GM18511 (cell line): ENCODE data around the gene RABGAP1.

Experiments
- ATAC-seq: cut with Tn5 transposase; IDR thresholded peaks from one replicate; pipeline ENCODE4 v1.9.1; 2021; ENCODE audit warnings: mild to moderate bottlenecking, moderate library complexity; ENCODE audit not compliant: unreplicated experiment

The RABGAP1 gene

DNA sequence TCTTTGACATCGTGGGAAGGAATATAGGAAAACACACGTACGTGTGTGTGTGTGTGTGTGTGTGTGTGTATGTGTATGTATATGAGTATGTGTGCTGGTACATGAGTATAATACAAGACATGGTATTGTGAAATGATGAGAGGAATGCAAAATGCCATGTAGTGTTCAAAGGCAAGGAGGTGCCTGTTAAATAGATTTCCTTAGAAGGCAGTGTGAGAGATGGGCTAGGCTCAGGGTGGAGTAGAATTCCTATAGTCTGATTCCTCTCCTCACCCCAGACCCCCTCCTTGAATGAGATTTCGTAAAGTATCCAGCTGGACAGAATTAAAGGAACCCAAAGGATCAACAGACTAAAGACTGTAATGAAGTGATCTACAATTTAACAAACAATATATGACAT lies 103.8 kb downstream of the RABGAP1 start:
- no peak for ATAC-seq

DNA sequence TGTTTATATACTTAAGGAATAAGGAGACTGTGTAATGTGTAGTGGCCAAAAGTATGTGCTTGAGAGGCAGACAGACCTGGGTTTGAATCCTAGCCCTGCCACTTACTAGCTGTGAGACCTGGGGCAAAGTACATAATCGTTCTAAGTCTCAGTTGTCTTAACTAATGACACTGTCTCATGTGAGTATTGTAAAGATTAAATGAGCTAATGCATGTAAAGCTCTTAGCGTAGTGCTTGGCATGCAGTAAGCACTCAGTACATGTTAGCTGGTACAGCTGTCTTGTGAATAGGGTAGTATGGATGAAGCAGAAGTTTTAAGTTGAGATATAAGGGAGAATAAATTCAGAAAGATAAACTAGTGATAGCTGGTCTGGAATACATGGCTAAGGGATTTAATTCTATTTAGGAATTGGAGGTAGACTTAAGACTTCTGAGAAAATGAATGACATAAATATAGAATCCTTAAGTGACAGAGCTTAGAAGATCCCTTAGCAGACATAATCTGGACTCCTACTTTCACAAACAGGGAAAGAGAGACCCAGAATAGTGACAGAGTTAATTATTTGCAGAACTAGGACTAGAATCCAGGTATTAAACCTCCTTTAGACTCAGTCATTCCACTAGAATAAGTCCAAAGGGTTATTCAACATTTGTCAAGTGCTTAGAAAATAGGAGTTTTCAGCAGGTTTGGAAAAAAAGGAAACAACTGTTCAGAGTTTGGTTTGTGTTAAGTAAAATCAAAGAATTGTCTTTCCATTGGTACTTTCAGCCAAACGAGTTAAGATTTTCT lies 105.8 kb downstream of the RABGAP1 start:
- no peak for ATAC-seq

DNA sequence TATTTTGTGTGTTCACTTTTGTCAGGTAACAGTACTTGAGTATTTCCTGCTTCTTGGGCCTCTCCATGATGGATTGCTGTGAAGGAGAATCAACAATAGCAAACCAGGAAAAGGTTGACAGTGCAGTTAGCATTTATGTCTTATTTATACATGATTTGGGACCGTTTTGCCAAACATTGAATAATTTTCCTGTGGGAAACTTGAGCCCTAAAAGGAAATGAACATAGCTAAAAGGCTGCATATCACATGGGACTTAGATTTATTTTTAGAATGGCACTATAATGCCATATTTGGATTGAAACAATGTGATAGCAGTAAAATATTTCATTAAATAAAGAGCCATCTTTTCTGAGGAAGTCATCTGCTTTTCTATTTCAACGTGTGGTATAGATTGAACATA lies 107.9 kb downstream of the RABGAP1 start:
- ATAC-seq = no peak

DNA sequence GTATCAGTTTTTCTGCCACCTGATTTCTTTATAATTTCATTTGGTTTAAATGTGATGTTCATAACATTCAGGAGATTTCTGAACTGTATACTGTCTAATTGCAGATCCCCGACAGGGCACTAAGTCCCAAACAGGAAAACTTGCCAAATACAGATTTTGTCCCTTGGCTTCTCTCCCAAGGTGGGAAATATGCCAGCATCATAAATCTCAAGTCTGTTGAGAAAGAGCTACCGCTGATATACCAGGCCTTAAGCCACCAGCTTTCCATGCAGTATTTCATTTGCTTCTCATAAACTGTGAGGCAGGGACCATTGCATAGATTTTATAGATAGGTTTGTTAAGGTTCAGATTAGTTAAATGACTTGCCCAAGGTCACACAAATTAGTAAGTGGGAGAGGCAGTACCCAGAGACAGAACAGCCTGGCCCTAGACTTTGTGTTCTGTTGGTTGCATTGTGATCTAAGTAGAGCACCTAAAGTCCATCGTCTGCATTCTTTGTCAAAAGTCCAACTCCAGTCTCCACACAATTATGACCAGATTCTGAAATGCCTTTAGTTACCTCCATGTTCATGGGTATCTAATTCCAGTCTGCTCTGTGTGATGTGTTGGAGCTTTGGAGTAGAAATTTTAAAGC lies 108.9 kb downstream of the RABGAP1 start:
- no peak for ATAC-seq

DNA sequence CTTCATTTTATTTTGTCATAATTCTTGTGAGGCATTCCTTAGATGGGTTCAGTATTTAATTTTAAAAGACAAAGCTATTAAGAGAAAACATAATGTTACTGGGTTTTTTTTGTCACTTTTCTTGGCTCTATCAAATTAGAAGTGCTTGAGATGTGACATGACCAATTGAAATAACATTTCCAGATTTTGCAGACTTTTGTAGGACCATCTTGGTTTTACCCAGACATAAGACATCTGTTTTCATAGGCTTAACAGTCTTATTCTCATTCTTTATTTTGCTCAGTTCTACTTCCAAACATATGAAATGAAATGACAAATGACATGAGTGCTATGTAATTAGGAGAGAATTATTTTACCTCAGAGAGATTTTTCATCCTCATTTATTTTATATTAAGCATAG lies 112.2 kb downstream of the RABGAP1 start:
- no peak for ATAC-seq

DNA sequence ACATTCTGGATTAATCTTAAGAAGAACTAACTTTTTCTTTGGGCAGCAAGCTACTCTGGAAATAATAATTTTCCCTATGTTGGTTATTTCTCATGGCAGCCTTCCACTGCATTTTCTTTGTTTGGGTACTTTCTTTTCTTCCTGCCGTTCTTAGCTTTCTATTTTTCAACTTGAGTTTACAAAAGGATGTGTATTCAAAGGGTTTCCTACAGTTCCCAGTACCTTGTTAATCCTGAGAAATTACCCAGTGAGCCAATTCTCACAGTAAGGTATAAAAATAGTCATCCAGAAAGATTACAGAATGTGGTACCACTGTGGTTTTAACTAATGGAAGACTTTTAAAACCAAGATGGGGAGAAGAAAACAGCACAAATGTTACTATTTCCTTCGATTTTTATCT lies 112.9 kb downstream of the RABGAP1 start:
- no peak for ATAC-seq

DNA sequence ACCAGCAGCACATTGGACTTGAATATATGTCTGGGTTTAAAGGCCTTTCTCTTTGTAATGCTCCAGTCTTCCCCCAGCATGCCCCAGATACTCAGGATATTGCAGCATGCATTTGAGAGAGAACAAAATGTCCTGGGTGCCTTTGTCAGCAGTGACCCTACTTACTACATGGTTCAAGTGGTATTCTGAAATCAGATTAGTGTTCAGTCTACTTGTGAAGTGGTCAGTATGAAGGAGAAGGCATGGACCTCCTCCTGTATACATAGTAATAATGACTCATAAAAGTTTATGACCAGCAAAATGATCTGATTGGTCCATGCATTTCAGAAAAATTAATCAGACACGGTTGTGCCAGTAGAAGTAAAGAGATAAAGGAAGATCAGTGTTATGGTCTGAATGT lies 118.0 kb downstream of the RABGAP1 start:
- no peak for ATAC-seq

DNA sequence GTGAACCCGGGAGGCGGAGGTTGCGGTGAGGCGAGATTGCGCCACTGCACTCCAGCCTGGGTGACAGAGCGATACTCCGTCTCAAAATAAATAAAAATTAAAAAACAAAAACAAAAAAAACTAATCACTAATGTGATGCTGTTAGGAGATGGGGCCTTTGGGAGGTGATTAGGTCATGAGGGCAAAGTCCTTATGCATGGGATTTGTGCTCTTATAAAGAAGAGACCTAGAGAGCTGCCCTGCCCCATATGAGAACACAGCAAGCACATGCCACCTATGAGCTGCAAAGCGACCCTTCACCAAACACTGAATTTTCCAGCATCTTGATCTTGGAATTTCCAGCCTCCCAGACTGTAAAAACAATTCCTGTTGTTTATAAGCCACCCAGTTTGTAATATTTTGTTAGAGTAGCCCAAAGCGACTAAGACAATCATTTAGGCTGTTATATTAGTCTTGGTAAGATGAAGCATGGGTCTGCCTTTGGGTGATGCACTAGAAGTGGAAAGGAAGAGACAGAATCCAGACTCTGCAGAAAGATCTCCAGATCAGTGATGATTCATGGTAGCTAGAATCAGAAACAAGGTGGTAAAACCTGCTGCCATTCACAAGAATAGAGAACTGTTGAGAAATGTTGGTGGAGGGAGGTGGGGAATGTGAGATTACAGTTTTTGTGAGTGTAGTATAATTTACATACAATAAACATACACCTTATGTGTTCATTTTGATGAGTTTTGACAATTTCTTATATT lies 118.8 kb downstream of the RABGAP1 start:
- no peak for ATAC-seq

DNA sequence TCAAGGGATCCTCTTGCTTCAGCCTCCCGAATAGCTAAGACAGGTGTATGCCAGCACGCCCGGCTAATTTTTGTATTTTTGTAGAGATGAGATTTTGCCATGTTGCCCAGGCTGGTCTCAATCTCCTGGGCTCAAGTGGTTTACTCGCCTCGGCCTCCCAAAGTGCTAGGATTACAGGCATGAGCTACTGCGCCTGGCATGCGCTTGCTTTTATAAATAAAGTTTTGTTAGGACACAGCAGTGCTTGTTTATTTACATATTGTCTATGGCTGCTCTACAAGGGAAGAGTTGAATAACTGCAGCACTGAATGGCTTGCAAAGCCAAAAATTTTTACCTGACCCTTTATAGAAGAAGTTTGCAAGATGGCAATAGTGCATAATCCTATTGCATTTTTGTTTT lies 120.4 kb downstream of the RABGAP1 start:
- ATAC-seq = no peak

DNA sequence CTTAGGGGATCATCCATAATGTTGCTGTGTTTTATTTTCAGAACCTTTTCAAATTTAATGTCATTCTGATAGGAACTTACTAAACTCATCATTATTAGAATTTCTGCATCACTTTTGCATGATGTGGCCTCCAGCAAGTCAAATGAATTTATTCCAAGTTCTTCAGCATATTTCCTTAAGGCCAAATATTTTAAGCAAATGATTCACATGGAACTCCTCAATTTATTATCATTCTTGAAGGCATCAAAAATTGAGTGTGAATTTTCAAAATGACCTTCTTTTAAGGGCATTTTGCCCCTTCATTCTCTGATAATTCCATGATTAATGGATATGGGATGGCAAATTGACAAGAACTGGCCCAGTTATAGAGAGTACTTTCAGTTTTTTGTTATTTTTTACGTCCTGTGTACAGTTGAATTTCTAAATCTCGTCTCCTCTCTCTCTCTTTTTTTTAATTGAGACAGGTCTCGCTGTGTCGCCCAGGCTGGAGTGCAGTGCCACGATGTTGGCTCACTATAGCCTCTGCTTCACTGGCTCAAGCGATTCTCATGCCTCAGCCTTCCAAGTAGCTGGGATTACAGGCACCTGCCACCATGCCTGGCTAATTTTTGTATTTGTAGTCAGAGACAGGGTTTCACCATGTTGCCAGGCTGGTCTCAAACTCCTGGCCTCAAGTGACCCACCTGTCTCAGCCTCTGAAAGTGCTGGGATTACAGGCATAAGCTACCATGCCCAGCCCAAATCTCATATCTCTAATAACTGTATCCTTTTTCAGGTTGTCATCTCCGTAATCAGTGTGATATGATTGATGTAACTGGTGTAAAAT lies 121.7 kb downstream of the RABGAP1 start:
- no peak for ATAC-seq

DNA sequence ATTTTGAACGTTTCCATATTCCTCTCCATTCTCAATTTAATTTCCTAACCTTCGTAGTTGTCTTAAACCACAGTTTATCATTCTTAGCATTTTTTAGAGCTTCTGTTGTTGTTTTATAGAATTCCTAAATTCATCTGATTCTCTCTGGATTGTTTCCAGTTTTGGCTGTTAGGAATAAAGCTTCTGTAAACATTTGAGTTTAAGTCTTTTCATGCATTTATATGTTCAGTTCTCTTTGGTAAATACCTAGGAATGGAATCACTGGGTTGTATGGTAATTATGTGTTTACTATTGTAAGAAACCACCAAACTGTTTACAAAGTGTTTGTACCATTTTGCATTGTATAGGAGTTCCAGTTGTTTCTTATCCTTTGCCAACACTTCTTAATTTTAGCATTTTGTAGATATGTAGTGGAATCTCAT lies 122.4 kb downstream of the RABGAP1 start:
- no peak for ATAC-seq

DNA sequence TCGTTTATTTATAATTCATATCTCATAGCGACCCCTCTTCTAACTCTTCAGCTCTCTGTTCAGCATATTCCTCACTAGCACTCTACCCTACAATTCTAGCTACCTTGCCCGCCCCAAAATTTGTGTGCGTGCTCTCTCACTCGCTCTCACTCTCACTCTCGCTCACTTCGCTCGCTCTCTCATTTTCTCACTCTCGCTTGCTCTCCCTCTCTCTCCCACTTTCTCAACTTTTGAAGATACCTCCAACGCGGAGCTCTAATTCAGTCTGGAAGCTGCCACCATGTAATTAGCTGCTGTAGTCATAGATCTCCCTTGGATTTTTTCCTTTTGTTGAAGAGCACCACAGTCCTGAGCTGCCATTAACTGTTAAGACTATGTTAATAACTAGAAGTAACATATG lies 123.1 kb downstream of the RABGAP1 start:
- no peak for ATAC-seq

DNA sequence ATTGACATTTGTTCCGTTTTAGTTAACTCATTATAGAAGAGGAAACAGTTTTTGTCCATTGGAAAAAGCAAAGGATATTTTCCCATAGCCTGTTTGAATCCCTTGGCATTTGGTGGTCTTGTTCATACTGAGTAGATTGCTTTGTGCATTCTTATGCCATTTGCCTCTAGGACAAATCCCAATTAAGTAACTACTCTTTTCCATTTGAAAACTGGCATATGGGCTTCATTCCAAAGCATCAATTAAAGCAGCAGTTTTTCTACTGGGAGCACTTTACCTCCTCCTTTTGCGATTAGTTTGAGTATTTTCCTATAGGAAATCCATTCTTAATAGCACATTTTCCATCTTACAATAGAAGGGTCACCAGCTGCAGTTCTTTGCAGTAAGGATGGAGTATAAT lies 123.9 kb downstream of the RABGAP1 start:
- ATAC-seq = no peak

DNA sequence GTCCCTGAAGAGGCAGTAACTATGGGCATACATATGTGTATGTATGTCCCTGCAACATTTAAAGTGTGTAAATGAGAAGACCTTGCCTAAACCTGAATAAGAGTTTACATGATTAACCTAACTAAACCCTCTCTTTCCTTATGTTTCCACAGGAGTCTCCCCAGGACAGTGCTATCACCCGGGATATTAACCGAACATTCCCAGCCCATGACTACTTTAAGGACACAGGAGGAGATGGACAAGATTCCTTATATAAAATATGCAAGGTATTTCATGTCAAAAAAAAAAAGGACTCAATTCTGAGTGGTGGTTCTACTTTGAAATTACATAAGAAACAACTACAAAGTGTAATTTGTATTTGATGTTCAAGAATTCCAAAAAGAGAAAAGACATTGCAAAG lies 124.4 kb downstream of the RABGAP1 start:
- no peak for ATAC-seq

DNA sequence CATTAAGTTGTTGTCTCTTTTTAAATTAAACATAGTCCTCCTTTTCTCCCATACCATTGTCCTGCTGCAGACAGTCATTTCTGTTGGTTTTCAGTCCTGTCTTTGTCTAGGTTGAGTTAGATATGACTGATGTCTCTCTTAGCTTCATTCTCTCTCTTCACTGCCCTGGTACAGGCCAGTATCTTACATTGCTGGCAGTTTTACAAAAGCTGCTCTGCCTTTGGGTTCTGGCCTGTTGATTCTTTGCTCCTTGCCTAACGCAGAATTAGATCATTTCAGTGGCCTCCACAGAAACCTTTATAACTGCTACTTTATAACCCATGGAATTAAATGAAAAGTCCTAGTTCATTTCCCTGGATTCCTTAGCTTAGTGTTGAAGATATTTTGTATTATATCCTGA lies 126.3 kb downstream of the RABGAP1 start:
- ATAC-seq = no peak

DNA sequence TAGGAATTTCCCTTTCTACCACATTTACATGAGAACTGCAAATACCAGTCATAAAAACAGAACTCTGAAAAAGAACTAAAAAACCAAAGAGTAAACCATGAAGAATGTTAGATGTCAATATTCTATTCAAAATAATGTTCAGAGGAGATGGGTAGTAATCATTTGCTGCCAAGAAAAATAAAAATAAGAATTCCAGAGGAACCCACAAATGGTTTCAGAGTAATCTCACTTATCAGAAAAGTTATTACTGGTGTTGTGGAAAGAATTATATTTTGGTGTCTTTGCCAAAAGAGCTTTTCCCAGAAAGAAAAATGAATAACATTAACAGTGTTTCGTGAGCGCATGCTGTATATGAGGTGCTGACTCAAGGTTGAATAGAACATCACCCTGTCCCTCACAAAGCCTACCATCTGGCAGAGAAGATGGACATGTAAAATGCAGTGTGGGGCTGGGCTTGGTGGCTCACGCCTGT lies 128.2 kb downstream of the RABGAP1 start:
- ATAC-seq = no peak

DNA sequence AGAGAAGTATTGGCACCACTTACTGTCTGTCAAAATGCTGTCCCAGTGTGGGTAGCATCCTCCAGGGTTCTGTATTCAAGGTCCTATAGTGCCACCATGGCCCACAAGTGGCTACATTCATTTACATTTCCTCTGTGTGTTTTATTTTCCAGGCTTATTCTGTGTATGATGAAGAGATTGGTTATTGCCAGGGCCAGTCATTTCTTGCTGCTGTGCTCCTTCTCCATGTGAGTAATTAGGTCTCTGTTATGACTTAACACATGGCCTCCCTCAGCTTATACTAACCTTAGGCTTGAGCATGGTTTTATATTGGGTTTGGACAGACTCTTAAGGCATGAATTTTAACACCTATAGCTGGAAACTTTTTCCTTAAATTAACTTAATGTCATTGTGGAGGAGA lies 129.4 kb downstream of the RABGAP1 start:
- no peak for ATAC-seq

DNA sequence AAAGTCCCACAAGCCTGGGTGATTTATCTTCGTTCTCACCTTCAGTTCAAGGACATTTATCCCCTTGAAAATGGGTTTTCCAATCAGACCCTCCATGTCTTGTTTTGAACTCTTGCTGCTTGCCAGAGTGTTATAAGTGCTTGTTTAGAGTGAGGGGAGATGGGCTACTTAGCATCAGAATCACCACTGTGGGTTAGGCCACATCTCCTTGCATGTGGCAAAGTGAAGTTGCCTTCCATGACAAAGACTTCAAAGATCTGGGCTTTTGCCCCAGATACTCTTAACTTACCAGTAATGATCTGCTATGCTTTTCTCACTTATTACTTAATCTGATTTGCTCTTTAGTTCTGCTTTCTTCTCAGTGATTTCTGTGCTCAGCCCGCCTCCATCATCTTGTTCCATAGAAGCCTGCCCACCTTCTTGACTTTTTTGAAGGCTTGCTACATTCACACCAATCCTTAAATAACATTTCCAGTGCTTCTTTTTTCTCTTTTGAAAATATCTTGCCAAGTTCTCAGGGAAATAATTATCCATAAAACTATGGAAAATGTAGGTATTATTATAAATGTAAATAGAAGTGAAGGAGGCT lies 131.7 kb downstream of the RABGAP1 start:
- no peak for ATAC-seq

DNA sequence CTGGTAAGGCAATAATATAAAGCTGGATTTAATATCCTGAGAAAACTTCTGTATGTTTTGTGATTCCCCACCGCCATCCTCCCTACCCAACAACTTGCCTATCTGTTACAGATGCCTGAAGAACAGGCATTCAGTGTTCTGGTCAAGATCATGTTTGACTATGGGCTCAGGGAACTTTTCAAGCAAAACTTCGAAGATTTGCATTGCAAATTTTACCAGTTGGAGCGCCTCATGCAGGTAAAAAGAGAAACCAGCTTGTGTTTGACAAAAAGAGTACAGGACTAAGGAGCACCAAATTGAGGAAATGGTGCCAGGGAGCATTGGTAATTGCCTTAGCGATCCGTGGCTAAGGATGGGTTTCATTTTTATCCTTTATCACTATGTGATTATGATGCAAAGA lies 132.6 kb downstream of the RABGAP1 start:
- no peak for ATAC-seq

DNA sequence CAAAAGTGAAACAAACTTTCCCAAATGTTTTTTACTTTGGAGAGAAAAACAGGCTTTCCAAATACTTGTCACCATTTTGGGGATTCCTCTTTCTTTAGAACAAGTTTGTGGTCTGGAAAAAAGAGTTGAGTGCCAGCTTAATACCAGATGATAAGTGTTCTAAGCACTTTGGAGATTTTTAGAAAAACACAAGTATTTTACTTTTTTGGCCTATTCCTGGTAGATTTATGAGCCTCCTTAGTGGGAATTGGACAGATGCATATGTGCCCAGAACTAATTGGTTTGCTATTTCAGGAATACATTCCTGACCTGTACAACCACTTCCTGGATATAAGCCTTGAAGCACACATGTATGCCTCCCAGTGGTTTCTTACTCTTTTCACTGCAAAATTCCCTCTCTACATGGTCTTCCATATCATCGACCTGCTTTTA lies 133.2 kb downstream of the RABGAP1 start:
- no peak for ATAC-seq

DNA sequence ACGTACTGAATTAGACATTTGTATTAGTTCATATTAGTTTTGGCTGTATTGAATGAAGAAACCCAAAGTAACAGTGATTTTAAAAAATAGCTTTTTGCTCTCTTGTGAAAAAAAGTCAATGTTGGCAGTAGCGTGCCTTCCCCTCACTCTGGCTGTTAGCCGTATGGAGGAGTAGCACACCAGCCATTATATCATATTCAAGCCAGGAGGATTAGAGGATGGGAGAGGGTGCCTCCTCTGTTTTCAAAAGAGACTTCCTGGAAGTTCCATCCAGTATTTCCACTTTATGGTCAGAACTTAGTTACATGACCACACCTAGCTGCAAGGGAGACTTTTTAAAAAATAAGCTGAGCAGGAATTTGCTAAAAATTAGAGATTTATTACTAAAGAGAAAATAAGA lies 133.8 kb downstream of the RABGAP1 start:
- ATAC-seq = no peak
